SK-N-SH (cell line): ENCODE results near the gene CFDP1. TPM values are rescaled to one million over a fixed set of nuclear protein-coding genes. Genes with fewer than 3 reads are reported as not detected.

Experiments used
- CHD2 ChIP-seq: fragments of 150-350 bp; IDR thresholded peaks from 2 replicates; pipeline ENCODE4 v1.6.1; 2018; ENCODE audit warnings: low read length; ENCODE audit not compliant: partially characterized antibody
- EP300 ChIP-seq, 2 experiments: IDR thresholded peaks; 2 replicates each; pipeline versions ENCODE4 v1.4.0 to v1.6.1; 2012; ENCODE audit warnings: borderline replicate concordance in 1 of 2, low read depth in 1 of 2, low read length in 1 of 2
- EZH2phosphoT487 ChIP-seq: fragments of 200-600 bp; sonication (generic); IDR thresholded peaks from 2 replicates; pipeline ENCODE4 v1.6.1; 2017; ENCODE audit warnings: low read depth, mixed run types, mild to moderate bottlenecking, antibody characterized with exemption, moderate library complexity, borderline replicate concordance
- IRF3 ChIP-seq: fragments of 150-350 bp; IDR thresholded peaks from 2 replicates; pipeline ENCODE4 v1.6.1; 2016; ENCODE audit warnings: mild to moderate bottlenecking, low read depth, low read length
- NRF1 ChIP-seq: IDR thresholded peaks from 2 replicates; pipeline ENCODE4 v1.6.1; 2012; ENCODE audit warnings: low read depth, mild to moderate bottlenecking, low read length
- RAD21 ChIP-seq: IDR thresholded peaks from 2 replicates; pipeline ENCODE4 v1.6.1; 2012; ENCODE audit warnings: mild to moderate bottlenecking, low read length
- RFX5 ChIP-seq: IDR thresholded peaks from 2 replicates; pipeline ENCODE4 v1.6.1; 2012; ENCODE audit warnings: mild to moderate bottlenecking, improper control_type of control experiment, low read length
- TAF1 ChIP-seq: IDR thresholded peaks from 2 replicates; pipeline ENCODE4 v1.6.1; 2012; ENCODE audit warnings: low read depth, mild to moderate bottlenecking, low read length, moderate library complexity, borderline replicate concordance
- TCF12 ChIP-seq: IDR thresholded peaks from 2 replicates; pipeline ENCODE4 v1.4.0; 2012
- TEAD4 ChIP-seq: IDR thresholded peaks from 2 replicates; pipeline ENCODE4 v1.4.0; 2012; ENCODE audit warnings: mild to moderate bottlenecking, borderline replicate concordance; ENCODE audit not compliant: insufficient read depth
- YY1 ChIP-seq: IDR thresholded peaks from 2 replicates; pipeline ENCODE4 v1.4.0; 2012; ENCODE audit warnings: low read depth, mild to moderate bottlenecking
- ZBTB33 ChIP-seq: IDR thresholded peaks from 2 replicates; pipeline ENCODE4 v1.4.0; 2012; ENCODE audit warnings: low read depth, borderline replicate concordance
- polyA plus RNA-seq, 3 experiments: library from polyadenylated mRNA; depleted of rRNA; stranded (reverse); fragments of >200 nt; gene quantifications; 2 replicates each; pipeline ENCODE4 v1.2.3, GENCODE V29; 2012
- TF ChIP-seq, protein P1 (sequence below): fragments of 150-350 bp; IDR thresholded peaks from 2 replicates; pipeline ENCODE4 v1.6.1; 2017; ENCODE audit warnings: antibody characterized with exemption, low read length, low read depth, borderline replicate concordance
- TF ChIP-seq, protein P2 (sequence below): IDR thresholded peaks from 2 replicates; pipeline ENCODE4 v1.6.1; 2012; ENCODE audit warnings: mild to moderate bottlenecking, low read depth, low read length, moderate library complexity

Gene CFDP1
- polyA plus RNA-seq, 1 of the 3 experiments (the other 2 are of a cell fraction) = 46.0 TPM

DNA sequence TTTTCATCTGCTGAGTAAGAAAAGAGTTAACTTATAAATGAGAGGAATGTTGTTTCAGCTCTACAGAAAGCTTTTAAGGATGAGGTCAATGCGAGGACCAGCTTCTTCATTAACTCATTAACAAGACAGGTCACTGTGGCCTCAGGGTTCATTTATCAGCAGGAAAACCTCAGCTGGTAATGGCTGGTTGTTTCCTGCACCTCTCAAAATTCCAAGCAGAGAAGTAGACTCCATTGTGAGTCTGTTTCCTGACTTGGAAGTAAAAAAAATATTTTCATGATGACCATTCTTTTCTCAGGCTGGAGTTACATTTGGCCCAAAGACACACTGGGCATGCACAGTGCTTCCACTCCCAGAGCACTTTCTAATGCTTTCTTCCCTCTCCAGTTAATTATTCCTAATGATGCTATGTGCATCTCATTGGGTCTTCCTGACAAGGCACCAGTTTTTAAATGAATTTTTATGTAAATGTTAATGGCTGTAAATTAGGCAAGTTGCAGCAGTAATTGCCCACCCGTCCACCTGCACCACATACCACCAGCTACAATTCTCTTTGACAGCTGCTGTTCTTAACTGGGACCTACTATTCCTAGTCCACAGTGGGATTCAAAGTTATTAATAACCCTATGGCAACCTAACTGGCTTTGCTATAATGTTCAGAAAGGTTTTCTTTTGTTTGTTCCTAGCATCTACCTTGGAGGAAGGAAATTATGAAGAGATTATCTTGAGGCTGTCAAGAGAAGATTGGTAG, 92.4 kb downstream of the CFDP1 start (continued):
- peak; percentile 56 to 58; a peak in 3 of 4 replicates for TF ChIP-seq EP300 (IDR thresholded peaks at IDR 0.05; ENCODE audit: borderline replicate concordance in 1 of 2, low read depth in 1 of 2, low read length in 1 of 2)
- no peak for TF ChIP-seq CHD2
- TF ChIP-seq TCF12 = peak; percentile 73
- TF ChIP-seq EZH2phosphoT487 = no peak
- no peak for TF ChIP-seq ZBTB33
- 0 out of 2 replicates have a peak, but pooled peaks have one; percentile 14 for TF ChIP-seq RAD21
- TF ChIP-seq IRF3 = no peak
- no peak for TF ChIP-seq RFX5
- TF ChIP-seq NRF1 = no peak
- no peak for TF ChIP-seq TAF1
- TF ChIP-seq, protein P1, sequence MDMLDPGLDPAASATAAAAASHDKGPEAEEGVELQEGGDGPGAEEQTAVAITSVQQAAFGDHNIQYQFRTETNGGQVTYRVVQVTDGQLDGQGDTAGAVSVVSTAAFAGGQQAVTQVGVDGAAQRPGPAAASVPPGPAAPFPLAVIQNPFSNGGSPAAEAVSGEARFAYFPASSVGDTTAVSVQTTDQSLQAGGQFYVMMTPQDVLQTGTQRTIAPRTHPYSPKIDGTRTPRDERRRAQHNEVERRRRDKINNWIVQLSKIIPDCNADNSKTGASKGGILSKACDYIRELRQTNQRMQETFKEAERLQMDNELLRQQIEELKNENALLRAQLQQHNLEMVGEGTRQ = no peak
- TF ChIP-seq TEAD4 = 0 out of 2 replicates have a peak, but pooled peaks have one; percentile 65
- TF ChIP-seq YY1 = peak; percentile 47; the same call in 1 of the 2 replicates
- TF ChIP-seq, protein P2, sequence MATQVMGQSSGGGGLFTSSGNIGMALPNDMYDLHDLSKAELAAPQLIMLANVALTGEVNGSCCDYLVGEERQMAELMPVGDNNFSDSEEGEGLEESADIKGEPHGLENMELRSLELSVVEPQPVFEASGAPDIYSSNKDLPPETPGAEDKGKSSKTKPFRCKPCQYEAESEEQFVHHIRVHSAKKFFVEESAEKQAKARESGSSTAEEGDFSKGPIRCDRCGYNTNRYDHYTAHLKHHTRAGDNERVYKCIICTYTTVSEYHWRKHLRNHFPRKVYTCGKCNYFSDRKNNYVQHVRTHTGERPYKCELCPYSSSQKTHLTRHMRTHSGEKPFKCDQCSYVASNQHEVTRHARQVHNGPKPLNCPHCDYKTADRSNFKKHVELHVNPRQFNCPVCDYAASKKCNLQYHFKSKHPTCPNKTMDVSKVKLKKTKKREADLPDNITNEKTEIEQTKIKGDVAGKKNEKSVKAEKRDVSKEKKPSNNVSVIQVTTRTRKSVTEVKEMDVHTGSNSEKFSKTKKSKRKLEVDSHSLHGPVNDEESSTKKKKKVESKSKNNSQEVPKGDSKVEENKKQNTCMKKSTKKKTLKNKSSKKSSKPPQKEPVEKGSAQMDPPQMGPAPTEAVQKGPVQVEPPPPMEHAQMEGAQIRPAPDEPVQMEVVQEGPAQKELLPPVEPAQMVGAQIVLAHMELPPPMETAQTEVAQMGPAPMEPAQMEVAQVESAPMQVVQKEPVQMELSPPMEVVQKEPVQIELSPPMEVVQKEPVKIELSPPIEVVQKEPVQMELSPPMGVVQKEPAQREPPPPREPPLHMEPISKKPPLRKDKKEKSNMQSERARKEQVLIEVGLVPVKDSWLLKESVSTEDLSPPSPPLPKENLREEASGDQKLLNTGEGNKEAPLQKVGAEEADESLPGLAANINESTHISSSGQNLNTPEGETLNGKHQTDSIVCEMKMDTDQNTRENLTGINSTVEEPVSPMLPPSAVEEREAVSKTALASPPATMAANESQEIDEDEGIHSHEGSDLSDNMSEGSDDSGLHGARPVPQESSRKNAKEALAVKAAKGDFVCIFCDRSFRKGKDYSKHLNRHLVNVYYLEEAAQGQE = no peak
